HUES64 (cell line): ENCODE results near the gene GHDC.
A peak's percentile ranks its signal among the peaks of the same experiment; 100 is the strongest.
"Not testable (repeated sequence)": the region's sequence is repeated elsewhere in the genome, so short reads cannot be mapped to it uniquely, and the experiment has no call there.

ENCODE experiments used
- H3K27ac ChIP-seq: 2 replicates; pipeline ENCODE4 v1.7.0; 2013; ENCODE audit warnings: low read depth, low read length, inconsistent platforms
- H3K27me3 ChIP-seq: 2 replicates; pipeline ENCODE4 v1.6.1; 2013; ENCODE audit warnings: mild to moderate bottlenecking, low read length; ENCODE audit not compliant: insufficient read depth
- H3K36me3 ChIP-seq: 2 replicates; pipeline ENCODE4 v1.6.1; 2013; ENCODE audit warnings: mild to moderate bottlenecking, low read length; ENCODE audit not compliant: insufficient read depth
- H3K4me1 ChIP-seq: 2 replicates; pipeline ENCODE4 v1.6.1; 2013; ENCODE audit warnings: mild to moderate bottlenecking, low read length, moderate library complexity; ENCODE audit not compliant: insufficient read depth
- H3K4me3 ChIP-seq: 2 replicates; pipeline ENCODE4 v1.5.1; 2013; ENCODE audit warnings: mild to moderate bottlenecking, low read length, moderate library complexity
- H3K9ac ChIP-seq: 2 replicates; pipeline ENCODE4 v1.6.1; 2013; ENCODE audit warnings: mild to moderate bottlenecking, low read depth, low read length
- H3K9me3 ChIP-seq: 2 replicates; pipeline ENCODE4 v1.6.1; 2013; ENCODE audit warnings: low read depth, low read length; ENCODE audit not compliant: insufficient read depth
- WGBS: fragments of 150-250, 120-280 bp; methylation state at CpG from one replicate; pipeline ENCODE4 v1.1.7; 2013; ENCODE audit warnings: missing lambda C conversion rate; 5-methylcytosine and 5-hydroxymethylcytosine counted together

GHDC gene

DNA sequence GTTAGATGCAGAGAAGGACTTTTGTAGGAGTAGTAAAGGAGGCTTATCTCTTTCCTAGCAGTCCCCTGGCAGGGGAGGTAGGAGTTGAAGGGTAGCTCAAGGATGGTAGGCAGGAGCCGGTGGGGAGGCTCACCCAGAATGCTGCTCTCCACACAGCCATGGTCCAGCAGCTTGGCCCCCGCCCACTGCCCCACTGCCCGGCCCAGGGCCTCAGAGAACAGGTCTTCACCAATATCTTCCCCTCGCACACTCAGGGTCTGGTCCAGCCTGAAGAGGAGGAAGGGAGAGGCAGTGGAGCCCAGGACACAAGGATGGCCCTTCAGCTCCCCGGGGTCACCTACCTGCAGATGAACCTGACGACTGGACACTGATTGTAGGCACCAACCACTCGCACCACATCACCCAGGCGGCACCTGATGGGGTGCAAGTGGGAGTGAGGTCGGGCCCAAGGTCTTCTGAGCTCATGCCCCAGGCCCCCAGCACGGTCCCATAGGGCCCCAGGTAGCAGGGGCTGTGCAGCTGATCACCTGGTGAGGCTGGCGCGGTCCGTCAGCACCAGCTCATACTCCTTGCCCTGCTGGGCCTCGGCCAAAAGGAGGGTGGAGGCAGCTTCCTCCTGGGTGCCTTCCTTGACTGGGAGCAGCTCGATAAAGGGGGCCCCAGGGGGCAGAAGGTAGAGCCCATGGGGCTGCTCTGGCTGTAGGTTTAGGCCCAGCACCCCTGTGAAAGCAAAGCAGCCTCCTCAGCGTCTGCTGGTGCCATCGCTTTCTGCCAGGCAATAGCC, 3.6 kb downstream of the GHDC start:
- Histone ChIP-seq H3K27me3 (0 out of 2 replicates have a peak, but pooled peaks cover 3% of the 10 kb centered on the region), H3K36me3 (no peaks in the 10 kb centered on the region), H3K9ac (no peak overlapping the region), H3K4me3 (no peak overlapping the region), H3K4me1 (no peaks in the 10 kb centered on the region), H3K9me3 (no peaks in the 10 kb centered on the region), H3K27ac (no peak overlapping the region)
- WGBS = 92% methylated on average over 17 of the region's 17 CpGs

GRCh38 chr17:42189651-42189965, 4.7 kb downstream of the GHDC start:
- WGBS = 89% methylated on average over 11 of the region's 11 CpGs
- Histone ChIP-seq H3K4me1 (no peaks in the 10 kb centered on the region), H3K36me3 (no peaks in the 10 kb centered on the region), H3K9me3 (no peaks in the 10 kb centered on the region), H3K9ac (no peak overlapping the region), H3K27me3 (peaks cover 13% of the 10 kb centered on the region), H3K27ac (no peak overlapping the region), H3K4me3 (no peak overlapping the region)

GRCh38 chr17:42188749-42189650, 5.3 kb downstream of the GHDC start:
- no peaks in the 10 kb centered on the region for H3K9me3 ChIP-seq
- no peaks in the 10 kb centered on the region for H3K36me3 ChIP-seq
- WGBS = 93% methylated on average over 19 of the region's 19 CpGs
- no peak overlapping the region for H3K27ac ChIP-seq
- peaks cover 18% of the 10 kb centered on the region for H3K27me3 ChIP-seq
- no peaks in the 10 kb centered on the region for H3K4me1 ChIP-seq
- H3K9ac ChIP-seq = no peak overlapping the region
- no peak overlapping the region for H3K4me3 ChIP-seq

GRCh38 chr17:42187833-42188232, 6.5 kb downstream of the GHDC start:
- Histone ChIP-seq H3K4me1 (no peaks in the 10 kb centered on the region), H3K4me3 (no peak overlapping the region), H3K27me3 (peaks cover 30% of the 10 kb centered on the region), H3K27ac (no peak overlapping the region), H3K9ac (no peak overlapping the region), H3K36me3 (no peaks in the 10 kb centered on the region), H3K9me3 (no peaks in the 10 kb centered on the region)
- 88% methylated on average over 2 of the region's 2 CpGs for WGBS

DNA sequence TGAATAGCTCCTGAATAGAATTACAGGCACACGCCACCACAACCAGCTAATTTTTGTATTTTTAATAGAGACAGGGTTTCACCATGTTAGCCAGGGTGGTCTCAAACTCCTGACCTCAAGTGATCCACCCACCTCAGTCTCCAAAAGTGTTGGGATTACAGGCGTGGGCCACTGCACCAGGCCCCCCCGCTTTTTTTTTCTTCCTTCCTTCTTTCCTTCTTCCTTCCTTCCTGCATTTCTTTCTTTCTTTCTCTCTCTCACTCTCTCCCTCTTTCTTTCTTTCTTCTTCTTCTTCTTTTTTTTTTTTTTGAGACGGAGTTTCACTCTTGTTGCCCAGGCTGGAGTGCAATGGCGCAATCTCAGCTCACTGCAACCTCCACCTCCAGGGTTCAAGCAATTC, 8.1 kb downstream of the GHDC start:
- not testable (repeated sequence) for H3K9ac ChIP-seq, H3K9me3 ChIP-seq, H3K27ac ChIP-seq, H3K36me3 ChIP-seq, H3K4me1 ChIP-seq, H3K4me3 ChIP-seq
- WGBS = 86% methylated on average over 4 of the region's 5 CpGs
- H3K27me3 ChIP-seq = peaks cover 46% of the 10 kb centered on the region

GRCh38 chr17:42185621-42185930, 8.7 kb downstream of the GHDC start:
- Histone ChIP-seq H3K4me1 (no peaks in the 10 kb centered on the region), H3K4me3 (no peak overlapping the region), H3K36me3 (no peaks in the 10 kb centered on the region), H3K9me3 (no peaks in the 10 kb centered on the region), H3K9ac (no peak overlapping the region), H3K27ac (no peak overlapping the region), H3K27me3 (peaks cover 52% of the 10 kb centered on the region)
- WGBS = 51% methylated on average over 7 of the region's 7 CpGs

GRCh38 chr17:42184713-42185620, 9.3 kb downstream of the GHDC start, which contains the start of gene HCRT:
HCRT (minus strand) TSS chr17:42185452; CDS start chr17:42185365, 87 bp downstream.
- Histone ChIP-seq H3K27me3 (peaks cover 56% of the 10 kb centered on the region), H3K9ac (no peak within 1 kb of the TSS), H3K27ac (no peak within 1 kb of the TSS), H3K4me3 (peak within 1 kb of the TSS; percentile 67), H3K9me3 (no peaks in the 10 kb centered on the region), H3K36me3 (no peaks in the 10 kb centered on the region), H3K4me1 (no peaks in the 10 kb centered on the region)
- 71% methylated on average over 11 of the region's 11 CpGs for WGBS

DNA sequence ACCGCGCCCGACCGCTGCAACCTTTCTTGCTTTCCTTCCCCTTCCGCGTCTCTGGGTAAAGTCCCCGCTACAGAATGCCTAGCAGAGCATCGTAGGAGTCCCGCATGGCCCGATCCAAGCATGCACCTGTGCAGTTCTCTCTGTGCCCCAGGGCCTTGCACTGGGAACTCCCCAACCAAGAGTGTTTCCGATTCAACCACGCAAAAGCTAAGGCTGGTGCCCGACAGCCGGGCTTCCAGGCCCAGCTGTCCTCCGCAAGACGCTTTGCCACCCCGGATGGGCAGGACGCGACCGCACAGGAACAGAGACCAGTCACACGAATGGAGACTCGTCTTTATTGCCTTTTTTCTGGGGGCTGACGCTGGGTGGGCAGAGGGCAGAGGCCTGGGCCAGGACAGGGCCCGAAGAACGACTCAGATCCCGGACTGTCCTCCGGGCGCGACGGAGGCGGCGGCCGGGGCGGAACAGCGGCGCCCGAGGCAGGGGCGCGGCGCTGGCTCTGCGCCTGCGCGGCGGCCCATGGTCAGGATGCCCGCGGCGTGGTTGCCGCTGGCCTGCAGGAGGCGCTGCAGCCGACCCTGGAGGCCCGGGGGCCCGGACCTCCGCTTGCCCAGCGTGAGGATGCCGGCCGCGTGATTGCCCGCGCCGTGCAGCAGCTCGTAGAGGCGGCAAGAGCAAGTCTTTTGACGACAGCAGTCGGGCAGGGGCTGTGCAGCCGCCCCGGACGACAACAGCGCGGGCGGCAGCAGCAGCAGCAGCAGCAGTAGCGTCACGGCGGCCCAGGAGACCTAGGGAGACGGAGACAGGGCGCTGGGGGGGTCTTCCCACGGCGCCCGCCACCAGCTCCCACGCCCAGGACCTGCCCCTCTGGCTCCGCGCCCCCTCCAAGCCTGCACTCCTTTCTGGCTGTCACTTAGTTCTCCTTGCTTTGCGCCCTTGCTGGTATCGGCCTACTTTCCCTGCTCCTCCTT, 10.3 kb downstream of the GHDC start:
- WGBS = 13% methylated on average over 83 of the region's 83 CpGs
- no peaks in the 10 kb centered on the region for H3K9me3 ChIP-seq
- H3K9ac ChIP-seq = 0 out of 2 replicates have a peak overlapping the region, but pooled peaks have one; percentile 34
- H3K4me3 ChIP-seq = peak overlapping the region; percentile 67
- no peak overlapping the region; the same call in 1 of the 2 replicates for H3K27ac ChIP-seq
- H3K4me1 ChIP-seq = no peaks in the 10 kb centered on the region
- peaks cover 60% of the 10 kb centered on the region for H3K27me3 ChIP-seq
- no peaks in the 10 kb centered on the region for H3K36me3 ChIP-seq

DNA sequence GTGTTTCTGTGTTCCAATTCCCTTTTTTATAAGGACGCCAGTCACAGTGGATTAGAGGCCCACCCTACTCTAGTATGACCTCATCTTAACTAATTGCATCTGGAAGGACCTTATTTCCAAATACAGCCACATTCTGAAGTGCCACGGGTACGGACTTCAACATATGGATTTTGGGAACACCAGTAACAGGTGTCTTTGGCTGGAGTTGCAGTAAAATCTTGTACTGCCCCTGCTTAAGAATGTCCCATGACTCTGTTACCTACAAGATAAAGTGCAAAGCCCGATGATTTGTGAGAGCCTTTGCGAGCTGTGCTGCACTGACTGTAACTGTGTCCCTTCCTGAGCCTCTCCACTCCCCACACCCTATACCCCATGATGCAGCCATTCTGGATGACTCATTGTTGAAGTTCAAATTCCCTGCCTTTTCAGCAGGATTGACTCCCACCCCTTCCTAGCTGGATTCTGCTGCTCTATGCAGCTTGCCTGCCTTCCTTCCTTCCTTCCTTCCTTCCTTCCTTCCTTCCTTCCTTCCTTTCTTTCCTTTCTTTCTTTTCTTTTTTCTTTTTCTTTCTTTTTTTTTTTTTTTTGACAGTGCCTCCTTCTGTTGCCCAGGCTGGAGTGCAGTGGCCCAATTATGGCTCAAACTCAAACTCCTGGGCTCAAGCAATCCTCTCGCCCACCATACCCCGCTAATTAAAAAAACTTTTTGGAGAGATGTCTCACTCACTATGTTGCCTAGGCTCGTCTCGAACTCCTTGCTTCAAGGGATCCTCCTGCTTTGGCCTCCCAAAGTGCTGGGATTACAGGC, 11.2 kb downstream of the GHDC start:
- no peak overlapping the region for H3K27ac ChIP-seq
- no peaks in the 10 kb centered on the region for H3K36me3 ChIP-seq
- H3K27me3 ChIP-seq = peaks cover 60% of the 10 kb centered on the region
- no peaks in the 10 kb centered on the region for H3K9me3 ChIP-seq
- WGBS = 67% methylated on average over 9 of the region's 9 CpGs
- peak overlapping the region; percentile 67 for H3K4me3 ChIP-seq
- H3K4me1 ChIP-seq = no peaks in the 10 kb centered on the region
- no peak overlapping the region for H3K9ac ChIP-seq
